ENCODE results near the gene NCAPG2. TPM values are rescaled to one million over a fixed set of nuclear protein-coding genes. Genes with fewer than 3 reads are reported as not detected.
"Not testable (repeated sequence)": the region's sequence is repeated elsewhere in the genome, so short reads cannot be mapped to it uniquely, and the experiment has no call there.

The NCAPG2 gene
- polyA plus RNA-seq, 4 donors, result 23.4 to 27.4 (median 25.5) TPM

DNA sequence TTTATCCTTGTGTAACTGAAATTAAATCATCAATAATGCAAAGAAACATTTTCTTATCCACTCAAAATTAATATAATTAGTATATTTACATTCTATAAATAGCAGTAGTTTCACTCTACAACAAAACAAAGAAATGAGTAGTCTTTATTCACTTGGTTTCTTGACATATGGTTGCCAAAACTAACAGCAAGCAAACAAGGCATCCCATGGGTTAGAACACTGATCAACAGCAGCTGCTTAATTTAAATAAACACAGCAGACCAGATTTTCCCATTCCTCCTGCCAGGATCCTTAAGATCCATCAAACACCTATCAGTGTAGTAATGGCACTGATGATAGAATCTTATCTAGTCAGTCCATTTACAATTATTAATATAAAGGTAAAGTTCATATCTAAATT, 22.1 kb downstream of the NCAPG2 start:
- no peak for DNase-seq (ENCODE audit: low read depth in 4 of 4, low spot score in 3 of 4)

DNA sequence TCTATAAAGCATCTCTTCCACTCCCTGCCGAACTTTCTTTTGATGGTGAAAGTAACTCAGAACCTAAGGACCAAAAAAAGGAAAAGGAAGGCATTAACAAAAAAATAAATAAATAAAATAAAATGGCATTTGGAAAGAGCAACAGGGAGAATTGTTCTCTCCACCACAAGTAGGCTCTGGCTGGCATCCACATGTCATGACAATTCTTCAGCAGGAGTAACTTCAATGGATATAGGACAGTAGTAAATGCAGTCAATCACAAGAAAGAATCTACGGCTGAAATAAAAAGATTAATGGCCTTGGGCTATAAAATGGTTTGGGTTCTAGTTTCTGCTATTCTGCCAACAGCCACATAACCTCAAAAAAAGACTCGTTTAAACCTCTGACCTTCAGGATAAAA, 23.9 kb downstream of the NCAPG2 start:
- no peak for DNase-seq (ENCODE audit: low read depth in 4 of 4, low spot score in 3 of 4)

- no peak for DNase-seq (ENCODE audit: low read depth in 4 of 4, low spot score in 3 of 4)
Observed at GRCh38 chr7:158676906-158677305, 27.7 kb downstream of the NCAPG2 start.

- no peak for DNase-seq (ENCODE audit: low read depth in 4 of 4, low spot score in 3 of 4)
Observed at GRCh38 chr7:158676171-158676840, 28.3 kb downstream of the NCAPG2 start.

DNA sequence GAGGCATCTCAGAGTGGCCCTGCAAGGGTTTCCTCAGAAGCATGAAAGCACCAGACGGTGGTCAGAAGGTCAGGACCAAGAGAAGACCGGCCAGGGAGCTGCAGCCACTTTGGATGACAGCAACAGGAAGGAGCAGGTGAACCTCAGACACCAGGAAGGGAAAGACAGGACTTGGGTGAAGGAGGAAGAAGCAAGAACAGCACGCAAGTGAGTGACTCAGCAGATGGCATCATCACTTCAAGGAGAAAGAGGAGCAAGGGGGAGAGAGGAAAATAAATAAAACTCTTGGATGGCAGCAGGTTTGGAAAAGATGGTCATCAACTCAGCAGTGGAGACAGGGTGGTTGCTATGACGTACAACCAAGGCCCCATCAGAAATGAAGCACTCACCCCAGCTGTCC, 31.6 kb downstream of the NCAPG2 start:
- DNase-seq (ENCODE audit: low read depth in 4 of 4, low spot score in 3 of 4), result no peak

- DNase-seq (ENCODE audit: low read depth in 4 of 4, low spot score in 3 of 4), result not testable (repeated sequence)
Observed at GRCh38 chr7:158668086-158668485, 36.5 kb downstream of the NCAPG2 start.

GRCh38 chr7:158666966-158667678, 37.5 kb downstream of the NCAPG2 start:
- DNase-seq (ENCODE audit: low read depth in 4 of 4, low spot score in 3 of 4), result not testable (repeated sequence)

GRCh38 chr7:158666401-158666800, 38.2 kb downstream of the NCAPG2 start:
- no peak for DNase-seq (ENCODE audit: low read depth in 4 of 4, low spot score in 3 of 4)

- DNase-seq (ENCODE audit: low read depth in 4 of 4, low spot score in 3 of 4), result no peak
Observed at GRCh38 chr7:158664406-158664805, 40.2 kb downstream of the NCAPG2 start.

DNA sequence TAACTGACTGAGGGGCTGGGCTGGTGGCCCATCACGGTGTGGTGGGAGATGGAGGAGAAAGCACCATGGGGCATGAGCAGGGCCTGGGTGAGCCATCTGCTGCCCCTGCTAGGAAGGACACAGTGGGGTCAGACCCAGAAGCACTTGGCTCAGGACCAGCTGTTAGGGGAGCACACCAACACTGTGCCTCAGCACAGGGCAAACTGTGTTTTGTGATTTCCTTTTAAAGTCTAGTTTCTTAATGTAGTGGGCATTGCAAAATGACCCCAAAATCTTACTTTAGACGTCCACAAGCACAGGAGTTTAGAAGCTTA, 41.2 kb downstream of the NCAPG2 start:
- DNase-seq (ENCODE audit: low read depth in 4 of 4, low spot score in 3 of 4), result no peak

DNA sequence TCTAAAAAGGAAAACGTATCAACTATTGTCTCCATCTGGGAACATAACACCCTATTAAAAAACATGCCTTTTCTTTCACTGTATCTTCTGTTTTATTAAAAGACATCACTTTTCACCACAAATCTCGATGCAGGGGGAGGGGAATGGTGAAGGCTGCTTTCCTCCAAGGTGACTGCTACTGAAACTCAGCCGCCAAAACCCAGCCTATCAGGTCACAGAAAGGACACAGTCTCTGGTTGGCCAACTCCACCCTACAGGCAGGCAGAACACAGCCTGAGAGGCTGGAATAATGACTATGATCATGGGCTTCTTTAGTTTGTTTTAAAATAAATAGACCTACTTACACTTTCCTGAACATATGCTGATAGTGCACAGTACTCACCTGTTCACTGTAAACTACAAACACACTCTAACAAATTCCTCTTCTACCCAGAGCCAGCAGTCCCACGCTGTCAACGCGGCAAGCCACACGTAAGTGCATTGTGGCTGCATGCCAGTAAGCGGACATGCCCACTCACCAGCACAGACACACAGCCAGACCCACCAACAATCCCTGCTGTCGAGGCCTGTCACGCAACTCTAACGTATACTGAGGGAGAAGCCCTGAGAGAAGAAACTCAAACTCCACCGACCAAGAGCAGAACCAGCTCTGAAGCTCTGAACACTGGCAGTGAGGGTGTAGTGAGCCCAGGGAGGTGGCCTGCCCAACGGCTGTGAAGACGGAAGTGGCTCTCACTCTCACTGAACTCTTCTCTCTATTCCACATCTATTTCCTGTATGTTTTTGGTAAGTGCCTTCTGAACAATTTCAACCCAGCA, 41.8 kb downstream of the NCAPG2 start:
- no peak for DNase-seq (ENCODE audit: low read depth in 4 of 4, low spot score in 3 of 4)

GRCh38 chr7:158658475-158658874, 46.1 kb downstream of the NCAPG2 start:
- DNase-seq (ENCODE audit: low read depth in 4 of 4, low spot score in 3 of 4), result no peak

DNA sequence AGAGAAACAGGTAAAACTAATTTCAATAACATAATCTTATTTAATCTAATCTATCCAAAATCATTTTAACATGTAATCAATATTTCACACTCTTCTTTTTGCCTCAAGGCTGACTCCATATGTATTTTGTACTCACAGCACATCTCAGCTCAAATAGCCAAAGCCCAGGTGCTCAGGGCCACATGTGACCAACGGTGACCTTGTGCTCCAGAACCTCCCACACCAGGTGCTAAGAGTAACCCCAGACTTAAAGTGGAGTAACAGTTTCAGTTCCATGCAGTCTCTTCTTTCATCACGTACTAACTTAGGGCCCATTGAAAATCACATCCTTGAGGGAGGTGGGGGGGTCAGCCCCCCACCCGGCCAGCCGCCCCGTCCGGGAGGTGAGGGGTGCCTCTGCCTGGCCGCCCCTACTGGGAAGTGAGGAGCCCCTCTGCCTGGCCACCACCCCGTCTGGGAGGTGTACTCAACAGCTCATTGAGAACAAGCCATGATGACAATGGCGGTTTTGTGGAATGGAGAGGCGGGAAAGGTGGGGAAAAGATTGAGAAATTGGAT, 47.3 kb downstream of the NCAPG2 start:
- DNase-seq (ENCODE audit: low read depth in 4 of 4, low spot score in 3 of 4), result no peak

DNA sequence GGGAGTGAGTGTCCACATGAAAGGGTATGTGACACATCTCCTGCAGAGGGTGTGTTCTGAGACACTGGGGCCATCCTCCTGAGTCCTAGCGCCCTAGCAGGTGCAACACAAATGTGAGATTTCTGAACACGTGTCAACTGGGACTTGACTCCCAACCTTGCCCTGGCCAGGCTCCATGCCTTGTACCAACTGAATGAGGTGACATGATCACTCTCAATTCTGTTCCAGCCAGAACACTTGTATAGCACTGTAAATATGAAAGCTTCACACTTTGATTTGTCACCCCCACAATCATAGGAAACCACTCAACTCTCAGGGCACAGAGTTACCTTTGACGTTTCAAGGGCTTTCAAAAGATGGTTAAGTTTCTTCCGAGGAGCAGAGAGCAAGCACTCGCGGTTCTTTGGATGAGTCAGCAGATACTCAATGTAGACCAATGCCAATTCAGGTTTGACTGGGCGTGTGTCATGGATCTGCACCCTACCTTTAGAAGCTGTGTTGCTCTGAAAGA, 48.6 kb downstream of the NCAPG2 start:
- DNase-seq (ENCODE audit: low read depth in 4 of 4, low spot score in 3 of 4), result no peak

DNA sequence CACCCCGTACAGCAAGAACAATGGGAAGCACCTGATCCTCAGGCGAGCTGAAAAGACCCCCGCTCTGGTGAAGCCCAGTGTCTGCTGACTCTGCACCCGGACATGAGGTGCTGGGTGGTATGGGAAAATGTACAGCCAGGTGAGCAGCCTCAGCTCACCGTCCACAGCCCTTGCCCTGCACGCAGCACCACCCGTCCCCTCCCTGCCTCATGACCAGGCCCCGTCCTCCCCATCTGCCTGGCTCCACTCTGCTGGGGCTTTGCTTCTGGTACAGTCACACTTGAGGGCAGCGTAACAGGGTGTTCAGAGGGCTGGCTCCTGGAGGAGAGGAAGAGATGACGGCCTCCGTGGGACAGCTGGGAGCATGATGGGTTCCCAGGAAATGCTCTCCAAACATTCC, 49.1 kb downstream of the NCAPG2 start:
- DNase-seq (ENCODE audit: low read depth in 4 of 4, low spot score in 3 of 4), result no peak

DNA sequence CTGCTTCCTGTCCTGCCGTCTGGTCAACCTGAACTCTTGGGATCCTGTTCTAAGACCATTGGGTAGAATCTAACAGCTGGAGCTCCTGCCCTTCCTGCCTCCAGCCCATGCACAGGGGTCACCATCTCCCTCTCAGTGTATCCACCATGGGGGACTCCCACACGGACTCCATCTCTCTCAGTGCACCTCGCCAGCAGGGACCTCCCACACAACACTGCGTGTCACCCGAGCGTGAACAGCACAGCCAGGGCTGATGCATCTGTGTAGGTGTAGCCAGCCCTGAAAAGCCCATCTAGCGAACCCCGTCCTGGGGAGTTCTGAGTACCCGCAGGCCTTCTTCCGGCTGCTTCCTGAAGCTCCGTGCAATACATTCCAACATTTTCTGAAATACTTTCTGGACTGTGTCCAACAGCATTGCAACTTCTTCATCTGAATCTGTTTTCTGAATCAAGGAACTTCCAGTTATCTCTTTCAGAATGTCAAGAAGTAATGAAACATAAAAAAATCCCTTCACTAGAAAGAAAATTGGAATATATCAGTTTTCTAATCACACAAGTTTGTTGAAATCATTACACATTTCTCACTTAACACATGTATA, 52.5 kb downstream of the NCAPG2 start:
- DNase-seq (ENCODE audit: low read depth in 4 of 4, low spot score in 3 of 4), result peak in 1 of 4 donors; percentile 3

DNA sequence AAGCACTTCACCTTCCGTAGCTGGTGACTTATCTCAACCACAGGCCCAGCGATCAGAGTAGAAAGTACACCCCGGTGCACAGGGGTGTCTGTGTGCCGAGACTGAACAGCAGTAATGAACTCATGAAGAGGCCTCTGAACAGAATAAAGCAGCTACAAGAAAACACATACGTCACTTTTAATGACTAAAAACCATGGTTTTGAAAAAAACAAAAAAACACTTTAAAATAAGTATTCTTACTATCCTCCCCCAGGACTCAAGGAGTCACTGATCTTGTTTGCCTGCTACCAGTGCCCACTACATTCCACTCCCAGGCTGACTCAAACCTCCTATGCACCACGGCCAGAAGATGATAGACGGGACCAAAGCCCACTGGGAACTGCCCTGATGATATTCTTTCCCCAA, 53.8 kb downstream of the NCAPG2 start:
- no peak for DNase-seq (ENCODE audit: low read depth in 4 of 4, low spot score in 3 of 4)

DNA sequence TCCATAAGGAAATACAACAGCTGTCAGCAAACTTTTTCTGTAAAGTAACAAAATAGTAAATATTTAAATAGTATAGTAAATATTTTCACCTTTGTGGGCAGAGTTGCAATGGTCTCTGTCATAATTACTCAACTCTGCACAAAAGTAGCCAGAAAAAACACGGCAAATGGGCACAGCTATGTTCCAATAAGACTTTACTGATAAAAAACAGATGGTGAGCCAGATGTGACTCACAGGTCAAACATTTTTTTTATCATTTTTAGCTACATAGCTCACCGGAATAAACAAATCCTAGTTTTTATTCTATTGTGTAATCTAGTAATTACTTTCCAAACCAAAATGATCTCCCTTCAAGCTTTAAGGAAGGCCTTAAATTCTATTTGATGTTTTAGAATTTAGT, 55.3 kb downstream of the NCAPG2 start:
- DNase-seq (ENCODE audit: low read depth in 4 of 4, low spot score in 3 of 4), result no peak

DNA sequence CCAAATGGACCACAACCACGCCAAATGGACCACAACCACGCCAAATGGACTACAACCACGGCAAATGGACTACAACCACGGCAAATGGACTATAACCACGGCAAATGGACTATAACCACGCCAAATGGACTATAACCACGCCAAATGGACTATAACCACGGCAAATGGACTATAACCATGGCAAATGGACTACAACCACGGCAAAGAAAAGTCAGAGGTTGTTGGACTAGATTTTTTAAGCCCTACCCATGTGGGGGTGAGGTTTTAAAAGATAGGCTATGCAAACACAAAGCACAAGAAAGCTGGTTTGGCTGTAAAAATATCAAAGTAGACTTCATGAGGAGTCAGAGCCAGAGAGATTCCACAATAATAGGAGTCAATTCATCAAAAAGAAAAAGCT, 55.8 kb downstream of the NCAPG2 start:
- no peak for DNase-seq (ENCODE audit: low read depth in 4 of 4, low spot score in 3 of 4)

GRCh38 chr7:158648168-158648567, 56.4 kb downstream of the NCAPG2 start:
- no peak for DNase-seq (ENCODE audit: low read depth in 4 of 4, low spot score in 3 of 4)

DNA sequence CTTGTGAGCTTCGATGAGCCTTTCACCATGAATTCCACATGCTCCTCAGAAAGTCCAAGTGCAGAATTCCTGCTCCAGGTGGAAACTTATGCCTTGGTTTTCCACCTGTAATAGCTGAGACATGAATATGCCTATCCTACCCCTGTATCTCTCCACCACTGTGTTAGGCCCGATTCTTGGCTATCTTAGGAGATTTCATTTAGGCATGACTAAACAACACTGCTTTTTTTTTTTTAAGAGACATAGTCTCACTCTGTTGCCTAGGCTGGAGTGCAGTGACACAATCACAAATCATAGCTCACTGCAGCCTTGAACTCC, 57.2 kb downstream of the NCAPG2 start:
- DNase-seq (ENCODE audit: low read depth in 4 of 4, low spot score in 3 of 4), result no peak

Measured in left renal pelvis (tissue), 4 donors.